ENCODE results near the gene GNAO1.

The GNAO1 gene

GRCh38 chr16:56265746-56266145, 74.5 kb downstream of the GNAO1 start:
- Histone ChIP-seq H3K9ac (ENCODE audit: low read depth, low read length) (no peak overlapping the region), H3K27me3 (ENCODE audit: control insufficient read depth, insufficient read depth, low read length) (no peaks in the 10 kb centered on the region), H3K9me3 (ENCODE audit: control insufficient read depth, insufficient read depth, low read length) (no peaks in the 10 kb centered on the region), H3K36me3 (ENCODE audit: control insufficient read depth, insufficient read depth, low read length) (no peaks in the 10 kb centered on the region), H3K4me3 (ENCODE audit: low read depth, low read length) (no peak overlapping the region), H3K27ac (ENCODE audit: low read depth, low read length) (no peak overlapping the region), H3K4me1 (ENCODE audit: control insufficient read depth, insufficient read depth, low read length) (peaks cover 18% of the 10 kb centered on the region)

GRCh38 chr16:56266641-56267607, 75.6 kb downstream of the GNAO1 start:
- H3K4me3 ChIP-seq (ENCODE audit: low read depth, low read length) = no peak overlapping the region
- no peaks in the 10 kb centered on the region for H3K9me3 ChIP-seq (ENCODE audit: control insufficient read depth, insufficient read depth, low read length)
- no peak overlapping the region for H3K9ac ChIP-seq (ENCODE audit: low read depth, low read length)
- no peak overlapping the region for H3K27ac ChIP-seq (ENCODE audit: low read depth, low read length)
- no peaks in the 10 kb centered on the region for H3K36me3 ChIP-seq (ENCODE audit: control insufficient read depth, insufficient read depth, low read length)
- H3K4me1 ChIP-seq (ENCODE audit: control insufficient read depth, insufficient read depth, low read length) = peaks cover 18% of the 10 kb centered on the region
- no peaks in the 10 kb centered on the region for H3K27me3 ChIP-seq (ENCODE audit: control insufficient read depth, insufficient read depth, low read length)

GRCh38 chr16:56267888-56268287, 76.6 kb downstream of the GNAO1 start:
- H3K9ac ChIP-seq (ENCODE audit: low read depth, low read length) = no peak overlapping the region
- H3K9me3 ChIP-seq (ENCODE audit: control insufficient read depth, insufficient read depth, low read length) = 0 out of 2 replicates have a peak, but pooled peaks cover 4% of the 10 kb centered on the region
- no peak overlapping the region for H3K4me3 ChIP-seq (ENCODE audit: low read depth, low read length)
- no peak overlapping the region for H3K27ac ChIP-seq (ENCODE audit: low read depth, low read length)
- no peaks in the 10 kb centered on the region for H3K27me3 ChIP-seq (ENCODE audit: control insufficient read depth, insufficient read depth, low read length)
- H3K4me1 ChIP-seq (ENCODE audit: control insufficient read depth, insufficient read depth, low read length) = peaks cover 18% of the 10 kb centered on the region
- H3K36me3 ChIP-seq (ENCODE audit: control insufficient read depth, insufficient read depth, low read length) = no peaks in the 10 kb centered on the region

- Histone ChIP-seq H3K27ac (ENCODE audit: low read depth, low read length) (no peak overlapping the region), H3K36me3 (ENCODE audit: control insufficient read depth, insufficient read depth, low read length) (no peaks in the 10 kb centered on the region), H3K9ac (ENCODE audit: low read depth, low read length) (no peak overlapping the region), H3K4me1 (ENCODE audit: control insufficient read depth, insufficient read depth, low read length) (peaks cover 14% of the 10 kb centered on the region), H3K4me3 (ENCODE audit: low read depth, low read length) (no peak overlapping the region), H3K9me3 (ENCODE audit: control insufficient read depth, insufficient read depth, low read length) (peaks cover 4% of the 10 kb centered on the region; the same call in 1 of the 2 replicates), H3K27me3 (ENCODE audit: control insufficient read depth, insufficient read depth, low read length) (no peaks in the 10 kb centered on the region)
Measured at GRCh38 chr16:56268799-56269198, 77.5 kb downstream of the GNAO1 start.

GRCh38 chr16:56269281-56269680, 78.0 kb downstream of the GNAO1 start:
- Histone ChIP-seq H3K4me1 (ENCODE audit: control insufficient read depth, insufficient read depth, low read length) (peaks cover 10% of the 10 kb centered on the region), H3K27ac (ENCODE audit: low read depth, low read length) (peak overlapping the region; percentile 32), H3K27me3 (ENCODE audit: control insufficient read depth, insufficient read depth, low read length) (no peaks in the 10 kb centered on the region), H3K4me3 (ENCODE audit: low read depth, low read length) (no peak overlapping the region), H3K9me3 (ENCODE audit: control insufficient read depth, insufficient read depth, low read length) (peaks cover 4% of the 10 kb centered on the region), H3K36me3 (ENCODE audit: control insufficient read depth, insufficient read depth, low read length) (no peaks in the 10 kb centered on the region), H3K9ac (ENCODE audit: low read depth, low read length) (0 out of 2 replicates have a peak overlapping the region, but pooled peaks have one; percentile 9)

GRCh38 chr16:56269811-56270684, 78.8 kb downstream of the GNAO1 start:
- Histone ChIP-seq H3K36me3 (ENCODE audit: control insufficient read depth, insufficient read depth, low read length) (no peaks in the 10 kb centered on the region), H3K4me3 (ENCODE audit: low read depth, low read length) (no peak overlapping the region), H3K4me1 (ENCODE audit: control insufficient read depth, insufficient read depth, low read length) (peaks cover 10% of the 10 kb centered on the region), H3K27me3 (ENCODE audit: control insufficient read depth, insufficient read depth, low read length) (no peaks in the 10 kb centered on the region), H3K9me3 (ENCODE audit: control insufficient read depth, insufficient read depth, low read length) (peaks cover 4% of the 10 kb centered on the region), H3K9ac (ENCODE audit: low read depth, low read length) (no peak overlapping the region), H3K27ac (ENCODE audit: low read depth, low read length) (peak overlapping the region; percentile 32)

- H3K9ac ChIP-seq (ENCODE audit: low read depth, low read length) = no peak overlapping the region
- no peak overlapping the region for H3K27ac ChIP-seq (ENCODE audit: low read depth, low read length)
- peaks cover 10% of the 10 kb centered on the region for H3K4me1 ChIP-seq (ENCODE audit: control insufficient read depth, insufficient read depth, low read length)
- H3K4me3 ChIP-seq (ENCODE audit: low read depth, low read length) = no peak overlapping the region
- no peaks in the 10 kb centered on the region for H3K27me3 ChIP-seq (ENCODE audit: control insufficient read depth, insufficient read depth, low read length)
- H3K9me3 ChIP-seq (ENCODE audit: control insufficient read depth, insufficient read depth, low read length) = peaks cover 4% of the 10 kb centered on the region
- 0 out of 2 replicates have a peak, but pooled peaks cover under 1% of the 10 kb centered on the region for H3K36me3 ChIP-seq (ENCODE audit: control insufficient read depth, insufficient read depth, low read length)
Measured at GRCh38 chr16:56270828-56271227, 79.5 kb downstream of the GNAO1 start.

GRCh38 chr16:56272583-56272894, 81.2 kb downstream of the GNAO1 start:
- H3K9me3 ChIP-seq (ENCODE audit: control insufficient read depth, insufficient read depth, low read length) = peaks cover 4% of the 10 kb centered on the region
- peaks cover 23% of the 10 kb centered on the region for H3K4me1 ChIP-seq (ENCODE audit: control insufficient read depth, insufficient read depth, low read length)
- H3K9ac ChIP-seq (ENCODE audit: low read depth, low read length) = no peak overlapping the region
- H3K27me3 ChIP-seq (ENCODE audit: control insufficient read depth, insufficient read depth, low read length) = no peaks in the 10 kb centered on the region
- 0 out of 2 replicates have a peak, but pooled peaks cover 2% of the 10 kb centered on the region for H3K36me3 ChIP-seq (ENCODE audit: control insufficient read depth, insufficient read depth, low read length)
- no peak overlapping the region for H3K27ac ChIP-seq (ENCODE audit: low read depth, low read length)
- no peak overlapping the region for H3K4me3 ChIP-seq (ENCODE audit: low read depth, low read length)

- H3K36me3 ChIP-seq (ENCODE audit: control insufficient read depth, insufficient read depth, low read length) = 0 out of 2 replicates have a peak, but pooled peaks cover 2% of the 10 kb centered on the region
- H3K9me3 ChIP-seq (ENCODE audit: control insufficient read depth, insufficient read depth, low read length) = peaks cover 4% of the 10 kb centered on the region
- H3K9ac ChIP-seq (ENCODE audit: low read depth, low read length) = no peak overlapping the region
- no peaks in the 10 kb centered on the region for H3K27me3 ChIP-seq (ENCODE audit: control insufficient read depth, insufficient read depth, low read length)
- H3K4me1 ChIP-seq (ENCODE audit: control insufficient read depth, insufficient read depth, low read length) = peaks cover 24% of the 10 kb centered on the region
- H3K4me3 ChIP-seq (ENCODE audit: low read depth, low read length) = no peak overlapping the region
- no peak overlapping the region for H3K27ac ChIP-seq (ENCODE audit: low read depth, low read length)
Measured at GRCh38 chr16:56273615-56274014, 82.3 kb downstream of the GNAO1 start.

GRCh38 chr16:56274369-56274768, 83.1 kb downstream of the GNAO1 start:
- Histone ChIP-seq H3K9me3 (ENCODE audit: control insufficient read depth, insufficient read depth, low read length) (peaks cover 4% of the 10 kb centered on the region), H3K9ac (ENCODE audit: low read depth, low read length) (no peak overlapping the region), H3K36me3 (ENCODE audit: control insufficient read depth, insufficient read depth, low read length) (0 out of 2 replicates have a peak, but pooled peaks cover 2% of the 10 kb centered on the region)

More at GRCh38 chr16:56274369-56274768, 83.1 kb downstream of the GNAO1 start:
- no peak overlapping the region for H3K27ac ChIP-seq (ENCODE audit: low read depth, low read length)
- peaks cover 22% of the 10 kb centered on the region for H3K4me1 ChIP-seq (ENCODE audit: control insufficient read depth, insufficient read depth, low read length)
- no peaks in the 10 kb centered on the region for H3K27me3 ChIP-seq (ENCODE audit: control insufficient read depth, insufficient read depth, low read length)
- H3K4me3 ChIP-seq (ENCODE audit: low read depth, low read length) = no peak overlapping the region
